Upper lobe of left lung (tissue), 6 donors: ENCODE measurements around the gene NHSL2. TPM values are rescaled to one million over a fixed set of nuclear protein-coding genes. Genes with fewer than 3 reads are reported as not detected.
A peak's percentile ranks its signal among the peaks of the same experiment; 100 is the strongest.

Experiments used
- ATAC-seq, 2 donors: fragments of 200-7000 bp; cut with Tn5 transposase; one replicate each; pipeline ENCODE4 v1.9.1; 2022; ENCODE audit warnings: mild to moderate bottlenecking in 2 of 2, moderate library complexity in 2 of 2; ENCODE audit not compliant: low FRiP score in 2 of 2
- DNase-seq, 2 donors: peaks; one replicate each; pipeline ENCODE4 v3.0.0-alpha.2; 2019 to 2020
- H3K27ac ChIP-seq, 4 donors: fragments of 200-600 bp; sonication (generic); one replicate each; pipeline ENCODE4 v1.5.1; 2016 to 2019
- H3K27me3 ChIP-seq, 4 donors: fragments of 200-600 bp; sonication (generic); one replicate each; pipeline ENCODE4 v1.5.1; 2017 to 2019
- H3K36me3 ChIP-seq, 4 donors: fragments of 200-600 bp; sonication (generic); one replicate each; pipeline ENCODE4 v1.5.1; 2016 to 2019
- H3K4me1 ChIP-seq, 4 donors: fragments of 200-600 bp; sonication (generic); one replicate each; pipeline ENCODE4 v1.5.1; 2018 to 2019
- H3K4me3 ChIP-seq, 4 donors: fragments of 200-600 bp; sonication (generic); one replicate each; pipeline ENCODE4 v1.5.1; 2017 to 2019; ENCODE audit warnings: mild to moderate bottlenecking in 2 of 4, moderate library complexity in 1 of 4
- H3K9me3 ChIP-seq, 4 donors: fragments of 200-600 bp; sonication (generic); one replicate each; pipeline ENCODE4 v1.5.1; 2018 to 2019
- CTCF ChIP-seq, 6 experiments: fragments of 450-650 bp in 4 of 6; fragments of 200-600 bp in 2 of 6; sonication (generic) in 2 of 6; IDR thresholded peaks; one replicate each; pipeline ENCODE4 v1.5.1; 2016 to 2019; ENCODE audit warnings: antibody characterized with exemption in 6 of 6
- EP300 ChIP-seq, 4 donors: sonication (generic); formaldehyde crosslinking; IDR thresholded peaks; one replicate each; pipeline ENCODE4 v1.5.1; 2017; ENCODE audit warnings: antibody characterized with exemption in 4 of 4, control low read depth in 2 of 4
- POLR2A ChIP-seq, 4 donors: fragments of 450-650 bp; IDR thresholded peaks; one replicate each; pipeline ENCODE4 v1.5.1; 2016 to 2017; ENCODE audit warnings: antibody characterized with exemption in 4 of 4, mild to moderate bottlenecking in 2 of 4
- POLR2AphosphoS5 ChIP-seq, 2 donors: sonication (generic); formaldehyde crosslinking; IDR thresholded peaks; one replicate each; pipeline ENCODE4 v1.5.1; 2017; ENCODE audit warnings: antibody characterized with exemption in 2 of 2
- WGBS, 2 donors: methylation state at CpG; one replicate each; pipeline ENCODE4 v1.1.5; 2017 to 2018; 5-methylcytosine and 5-hydroxymethylcytosine counted together
- total RNA-seq, 6 donors: library from RNA; depleted of rRNA in 4 of 6; stranded (reverse); fragments of >200 nt in 4 of 6; gene quantifications; one replicate each; pipeline versions ENCODE4 v1.1.0 to v1.2.1, GENCODE V29; 2016 to 2021
- donor health status: DM: no; HTN: no; CAD: no; lungs with moderate emphysema.
- donor health status: DM: no; HTN: yes; CAD: no; lungs with severe emphysema.

Gene NHSL2
- total RNA-seq, 6 donors from 2014 or later = 5.8 to 18.3 (median 9.9) TPM

- TF ChIP-seq EP300 (IDR thresholded peaks at IDR 0.05) (no peak), POLR2A (IDR thresholded peaks at IDR 0.05) (no peak), POLR2AphosphoS5 (IDR thresholded peaks at IDR 0.05) (no peak), CTCF (IDR thresholded peaks at IDR 0.05) (no peak)
- Histone ChIP-seq H3K36me3 (no peaks in the 10 kb centered on the region), H3K4me3 (no peak overlapping the region), H3K4me1 (no peaks in the 10 kb centered on the region), H3K27me3 (no peaks in the 10 kb centered on the region), H3K27ac (no peak overlapping the region), H3K9me3 (no peaks in the 10 kb centered on the region)
- ATAC-seq (no peak), DNase-seq (no peak)
- 71 to 73% methylated on average over 4 of the region's 4 CpGs for WGBS, 2 donors
These were observed 80.5 kb downstream of the NHSL2 start for GRCh38 chrX:71991164-71991563.

- H3K27me3 ChIP-seq = no peaks in the 10 kb centered on the region
- ATAC-seq = peak in 1 of 2 donors; percentile 5
These were observed 82.1 kb downstream of the NHSL2 start for GRCh38 chrX:71992711-71993110.

GRCh38 chrX:71993371-71993770, 82.7 kb downstream of the NHSL2 start:
- 80 to 100% methylated on average over 1 to 2 of the region's 2 CpGs for WGBS, 2 donors
- TF ChIP-seq CTCF (IDR thresholded peaks at IDR 0.05) (no peak), POLR2AphosphoS5 (IDR thresholded peaks at IDR 0.05) (no peak)
- no peak overlapping the region for H3K4me3 ChIP-seq
- H3K9me3 ChIP-seq = no peaks in the 10 kb centered on the region
- H3K4me1 ChIP-seq = no peaks in the 10 kb centered on the region
- DNase-seq (no peak), ATAC-seq (no peak)
- H3K27me3 ChIP-seq = no peaks in the 10 kb centered on the region
- no peaks in the 10 kb centered on the region for H3K36me3 ChIP-seq
- no peak overlapping the region for H3K27ac ChIP-seq

More at GRCh38 chrX:71992711-71993110, 82.1 kb downstream of the NHSL2 start:
- no peak overlapping the region for H3K27ac ChIP-seq
- H3K4me1 ChIP-seq = no peaks in the 10 kb centered on the region
- 54 to 57% methylated on average over 2 to 8 of the region's 8 CpGs for WGBS, 2 donors
- no peak overlapping the region for H3K4me3 ChIP-seq
- TF ChIP-seq EP300 (IDR thresholded peaks at IDR 0.05) (no peak), CTCF (IDR thresholded peaks at IDR 0.05) (no peak), POLR2A (IDR thresholded peaks at IDR 0.05) (no peak), POLR2AphosphoS5 (IDR thresholded peaks at IDR 0.05) (no peak)
- DNase-seq = peak in 1 of 2 donors; percentile 28
- no peaks in the 10 kb centered on the region for H3K9me3 ChIP-seq
- H3K36me3 ChIP-seq = no peaks in the 10 kb centered on the region

GRCh38 chrX:71994601-71995000, 84.0 kb downstream of the NHSL2 start:
- Histone ChIP-seq H3K4me3 (no peak overlapping the region), H3K27me3 (no peaks in the 10 kb centered on the region), H3K36me3 (no peaks in the 10 kb centered on the region), H3K9me3 (no peaks in the 10 kb centered on the region), H3K27ac (no peak overlapping the region), H3K4me1 (no peaks in the 10 kb centered on the region)
- DNase-seq (no peak), ATAC-seq (no peak)
- WGBS, 2 donors = 100% methylated on average over 2 of the region's 2 CpGs
- TF ChIP-seq POLR2A (IDR thresholded peaks at IDR 0.05) = no peak
- no peak for TF ChIP-seq CTCF (IDR thresholded peaks at IDR 0.05)
- no peak for TF ChIP-seq EP300 (IDR thresholded peaks at IDR 0.05)
- TF ChIP-seq POLR2AphosphoS5 (IDR thresholded peaks at IDR 0.05) = no peak

GRCh38 chrX:71995122-71995521, 84.5 kb downstream of the NHSL2 start:
- no peaks in the 10 kb centered on the region for H3K9me3 ChIP-seq
- ATAC-seq (no peak), DNase-seq (no peak)
- H3K36me3 ChIP-seq = no peaks in the 10 kb centered on the region
- no peaks in the 10 kb centered on the region for H3K27me3 ChIP-seq
- TF ChIP-seq EP300 (IDR thresholded peaks at IDR 0.05) = no peak
- no peak for TF ChIP-seq POLR2A (IDR thresholded peaks at IDR 0.05)
- no peak for TF ChIP-seq POLR2AphosphoS5 (IDR thresholded peaks at IDR 0.05)
- no peak for TF ChIP-seq CTCF (IDR thresholded peaks at IDR 0.05)
- no peak overlapping the region for H3K27ac ChIP-seq
- WGBS, 2 donors = 47 to 70% methylated on average over 2 of the region's 2 CpGs
- H3K4me3 ChIP-seq = no peak overlapping the region
- H3K4me1 ChIP-seq = no peaks in the 10 kb centered on the region
